ENCODE measurements around the gene ZNF175.

DNA sequence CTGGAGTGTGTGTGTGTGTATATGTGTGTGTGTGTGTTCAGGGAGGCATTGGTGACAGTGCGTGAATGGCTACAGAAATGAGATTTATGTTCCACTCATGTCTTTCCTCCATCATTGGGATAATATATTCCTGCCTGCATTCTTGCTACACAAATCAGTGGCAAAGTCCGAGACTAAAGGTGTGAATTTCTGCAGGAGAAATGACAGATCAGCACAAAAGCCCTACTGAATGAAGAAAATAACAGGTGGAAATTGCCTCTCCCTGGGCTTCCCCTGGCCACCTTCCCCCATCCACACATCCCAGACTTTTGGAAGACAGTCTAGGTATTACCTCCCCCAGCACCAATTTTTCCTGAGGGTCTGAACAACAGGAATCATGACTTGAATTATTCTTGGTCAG, 49.7 kb upstream of the ZNF175 start:
- TF ChIP-seq, protein P1, sequence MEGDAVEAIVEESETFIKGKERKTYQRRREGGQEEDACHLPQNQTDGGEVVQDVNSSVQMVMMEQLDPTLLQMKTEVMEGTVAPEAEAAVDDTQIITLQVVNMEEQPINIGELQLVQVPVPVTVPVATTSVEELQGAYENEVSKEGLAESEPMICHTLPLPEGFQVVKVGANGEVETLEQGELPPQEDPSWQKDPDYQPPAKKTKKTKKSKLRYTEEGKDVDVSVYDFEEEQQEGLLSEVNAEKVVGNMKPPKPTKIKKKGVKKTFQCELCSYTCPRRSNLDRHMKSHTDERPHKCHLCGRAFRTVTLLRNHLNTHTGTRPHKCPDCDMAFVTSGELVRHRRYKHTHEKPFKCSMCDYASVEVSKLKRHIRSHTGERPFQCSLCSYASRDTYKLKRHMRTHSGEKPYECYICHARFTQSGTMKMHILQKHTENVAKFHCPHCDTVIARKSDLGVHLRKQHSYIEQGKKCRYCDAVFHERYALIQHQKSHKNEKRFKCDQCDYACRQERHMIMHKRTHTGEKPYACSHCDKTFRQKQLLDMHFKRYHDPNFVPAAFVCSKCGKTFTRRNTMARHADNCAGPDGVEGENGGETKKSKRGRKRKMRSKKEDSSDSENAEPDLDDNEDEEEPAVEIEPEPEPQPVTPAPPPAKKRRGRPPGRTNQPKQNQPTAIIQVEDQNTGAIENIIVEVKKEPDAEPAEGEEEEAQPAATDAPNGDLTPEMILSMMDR (IDR thresholded peaks at IDR 0.05; ENCODE audit: low read depth, low read length, poor library complexity, severe bottlenecking): no peak
- no peak for TF ChIP-seq EZH2phosphoT487 (IDR thresholded peaks at IDR 0.05; ENCODE audit: borderline replicate concordance, low read length)
